H9 (cell line): ENCODE data around the gene SOX13. TPM values are rescaled to one million over a fixed set of nuclear protein-coding genes. Genes with fewer than 3 reads are reported as not detected.

Experiments
- DNase-seq: peaks from one replicate; pipeline ENCODE4 v3.0.0-alpha.2; 2017
- H2AFZ ChIP-seq: one replicate; pipeline ENCODE4 v1.6.1; 2013; ENCODE audit warnings: mild to moderate bottlenecking, low read length, control low read depth, moderate library complexity
- H2AK5ac ChIP-seq: 2 replicates; pipeline ENCODE4 v1.6.1; 2013; ENCODE audit warnings: low read length, control low read depth, mixed read lengths; ENCODE audit not compliant: insufficient read length
- H2BK120ac ChIP-seq: one replicate; pipeline ENCODE4 v1.6.1; 2013; ENCODE audit warnings: low read depth, mild to moderate bottlenecking, low read length, control low read depth, inconsistent platforms; ENCODE audit not compliant: poor library complexity, severe bottlenecking
- H2BK12ac ChIP-seq: 2 replicates; pipeline ENCODE4 v1.6.1; 2013; ENCODE audit warnings: low read length, control low read depth, mixed read lengths, low read depth; ENCODE audit not compliant: insufficient read length
- H2BK15ac ChIP-seq: 2 replicates; pipeline ENCODE4 v1.6.1; 2013; ENCODE audit warnings: low read depth, low read length, control low read depth
- H2BK20ac ChIP-seq: one replicate; pipeline ENCODE4 v1.6.1; 2013; ENCODE audit warnings: low read depth, mild to moderate bottlenecking, low read length, control low read depth, inconsistent platforms; ENCODE audit not compliant: poor library complexity, severe bottlenecking
- H2BK5ac ChIP-seq: 2 replicates; pipeline ENCODE4 v1.6.1; 2013; ENCODE audit warnings: low read length, control low read depth, mixed read lengths; ENCODE audit not compliant: insufficient read length
- H3K14ac ChIP-seq: 2 replicates; pipeline ENCODE4 v1.6.1; 2013; ENCODE audit warnings: low read length, control low read depth; ENCODE audit not compliant: insufficient read depth
- H3K18ac ChIP-seq: 2 replicates; pipeline ENCODE4 v1.6.1; 2013; ENCODE audit warnings: low read depth, mild to moderate bottlenecking, mixed read lengths, low read length, control low read depth; ENCODE audit not compliant: insufficient read length
- H3K23ac ChIP-seq: 2 replicates; pipeline ENCODE4 v1.6.1; 2013; ENCODE audit warnings: low read length, control low read depth, mixed read lengths, low read depth; ENCODE audit not compliant: insufficient read length
- H3K23me2 ChIP-seq: 2 replicates; pipeline ENCODE4 v1.6.1; 2013; ENCODE audit warnings: low read depth, mild to moderate bottlenecking, mixed read lengths, low read length, control low read depth; ENCODE audit not compliant: insufficient read length, poor library complexity, severe bottlenecking
- H3K27ac ChIP-seq: 2 replicates; pipeline ENCODE4 v1.5.1; 2013; ENCODE audit warnings: low read length, control low read depth, mixed read lengths, low read depth; ENCODE audit not compliant: insufficient read length
- H3K27me3 ChIP-seq: 2 replicates; pipeline ENCODE4 v1.6.1; 2013; ENCODE audit warnings: low read length, control low read depth, inconsistent platforms; ENCODE audit not compliant: insufficient read depth
- H3K4ac ChIP-seq: 2 replicates; pipeline ENCODE4 v1.6.1; 2013; ENCODE audit warnings: low read depth, mild to moderate bottlenecking, control low read depth, inconsistent platforms, low read length, moderate library complexity
- H3K4me1 ChIP-seq: 2 replicates; pipeline ENCODE4 v1.6.1; 2013; ENCODE audit warnings: low read length, control low read depth, inconsistent platforms; ENCODE audit not compliant: insufficient read depth
- H3K4me2 ChIP-seq: 2 replicates; pipeline ENCODE4 v1.6.1; 2013; ENCODE audit warnings: low read length, control low read depth, mixed read lengths; ENCODE audit not compliant: insufficient read length, insufficient read depth
- H3K56ac ChIP-seq: 2 replicates; pipeline ENCODE4 v1.6.1; 2013; ENCODE audit warnings: low read depth, mild to moderate bottlenecking, mixed read lengths, low read length, control low read depth; ENCODE audit not compliant: insufficient read length
- H3K79me1 ChIP-seq: 2 replicates; pipeline ENCODE4 v1.6.1; 2013; ENCODE audit warnings: low read depth, mild to moderate bottlenecking, moderate library complexity, low read length, control low read depth, inconsistent platforms; ENCODE audit not compliant: insufficient read depth, poor library complexity, severe bottlenecking
- H3K79me2 ChIP-seq: 2 replicates; pipeline ENCODE4 v1.6.1; 2013; ENCODE audit warnings: low read length, control low read depth, inconsistent platforms; ENCODE audit not compliant: insufficient read depth
- H3K9ac ChIP-seq: 2 replicates; pipeline ENCODE4 v1.6.1; 2013; ENCODE audit warnings: low read length, control low read depth, mixed read lengths; ENCODE audit not compliant: insufficient read length; ENCODE audit errors: extremely low read depth
- H3K9me3 ChIP-seq: one replicate; pipeline ENCODE4 v1.6.1; 2013; ENCODE audit warnings: low read depth, low read length, inconsistent platforms; ENCODE audit not compliant: control insufficient read depth
- H3T11ph ChIP-seq: one replicate; pipeline ENCODE4 v1.6.1; 2013; ENCODE audit warnings: mild to moderate bottlenecking, low read length, control low read depth, inconsistent platforms
- H4K20me1 ChIP-seq: one replicate; pipeline ENCODE4 v1.6.1; 2013; ENCODE audit not compliant: control insufficient read depth, insufficient read length, insufficient read depth
- H4K5ac ChIP-seq: 2 replicates; pipeline ENCODE4 v1.6.1; 2013; ENCODE audit warnings: low read depth, mild to moderate bottlenecking, mixed read lengths, low read length, control low read depth; ENCODE audit not compliant: insufficient read length
- H4K8ac ChIP-seq: replicated peaks from 2 replicates; pipeline ENCODE4 v1.6.1; 2013; ENCODE audit warnings: low read length, control low read depth, mixed read lengths, low read depth; ENCODE audit not compliant: insufficient read length
- H4K91ac ChIP-seq: 2 replicates; pipeline ENCODE4 v1.6.1; 2013; ENCODE audit warnings: low read depth, mild to moderate bottlenecking, moderate library complexity, mixed read lengths, low read length, control low read depth; ENCODE audit not compliant: insufficient read length
- H3K27ac Mint-ChIP-seq, 3 experiments: 2 replicates in 2 of 3; 3 replicates in 1 of 3; pipeline ENCODE4 v1.8.0; 2020 to 2021; ENCODE audit warnings: mixed read lengths in 3 of 3, mild to moderate bottlenecking in 1 of 3, moderate library complexity in 1 of 3
- H3K27me3 Mint-ChIP-seq: 2 replicates; pipeline ENCODE4 v1.8.0; 2021; ENCODE audit warnings: low read depth, mild to moderate bottlenecking, moderate library complexity, mixed read lengths
- H3K36me3 Mint-ChIP-seq, 3 experiments: 2 replicates in 2 of 3; 3 replicates in 1 of 3; pipeline ENCODE4 v1.8.0; 2020 to 2021; ENCODE audit warnings: low read depth in 3 of 3, mixed read lengths in 3 of 3; ENCODE audit not compliant: insufficient read depth in 1 of 3
- H3K4me1 Mint-ChIP-seq, 2 experiments: 2 replicates each; pipeline ENCODE4 v1.8.0; 2020; ENCODE audit warnings: mixed read lengths in 2 of 2
- H3K4me3 Mint-ChIP-seq, 2 experiments: 2 replicates in 1 of 2; 3 replicates in 1 of 2; pipeline ENCODE4 v1.8.0; 2020 to 2021; ENCODE audit warnings: mild to moderate bottlenecking in 2 of 2, mixed read lengths in 2 of 2, moderate library complexity in 1 of 2
- H3K9me3 Mint-ChIP-seq, 2 experiments: 2 replicates in 1 of 2; 3 replicates in 1 of 2; pipeline ENCODE4 v1.8.0; 2020; ENCODE audit warnings: mild to moderate bottlenecking in 2 of 2, mixed read lengths in 2 of 2, moderate library complexity in 1 of 2
- CTCF ChIP-seq: fragments of 200-600 bp; sonication (generic); conservative IDR thresholded peaks from 3 replicates; pipeline ENCODE4 v1.8.0; 2021; ENCODE audit warnings: antibody characterized with exemption, mild to moderate bottlenecking
- WGBS: extraction: QIAGEN DNeasy Blood & Tissue Kit; methylation state at CpG from one replicate; pipeline ENCODE4 v1.1.7; 2013; ENCODE audit warnings: missing lambda C conversion rate, low lambda C conversion rate, mixed read lengths; ENCODE audit not compliant: insufficient read length; ENCODE audit errors: extremely low coverage; 5-methylcytosine and 5-hydroxymethylcytosine counted together
- total RNA-seq: library from RNA; stranded (reverse); gene quantifications from 2 replicates; pipeline ENCODE4 v1.2.1, GENCODE V29; 2021

The SOX13 gene
- total RNA-seq, 1 experiment from 2014 or later, result 120 TPM

- peaks cover 25% of the 10 kb centered on the region; the same call in 1 of the 2 replicates for H3K79me2 ChIP-seq
These were observed 41.0 kb downstream of the SOX13 start for GRCh38 chr1:204113896-204114295.

More at GRCh38 chr1:204113896-204114295, 41.0 kb downstream of the SOX13 start:
- H3K27me3 Mint-ChIP-seq, result no peaks in the 10 kb centered on the region; the same call in 1 of the 2 replicates
- Histone ChIP-seq H3K27ac (no peak overlapping the region), H4K8ac (no peak overlapping the region), H4K5ac (no peak overlapping the region), H3K9ac (no peak overlapping the region), H3K9me3 (no peaks in the 10 kb centered on the region), H3K79me1 (peaks cover 8% of the 10 kb centered on the region), H2AK5ac (no peak overlapping the region), H3K23me2 (no peaks in the 10 kb centered on the region), H3K4me2 (no peak overlapping the region), H3K4me1 (peaks cover 6% of the 10 kb centered on the region; the same call in 1 of the 2 replicates), H2BK12ac (no peak overlapping the region), H3K18ac (no peak overlapping the region), H2AFZ (no peak overlapping the region), H4K20me1 (peaks cover 3% of the 10 kb centered on the region), H2BK20ac (no peak overlapping the region), H3T11ph (no peak overlapping the region), H4K91ac (no peak overlapping the region), H3K56ac (no peak overlapping the region), H2BK5ac (no peak overlapping the region), H3K14ac (no peak overlapping the region), H2BK15ac (no peak overlapping the region), H3K23ac (no peak overlapping the region), H2BK120ac (no peak overlapping the region), H3K27me3 (no peaks in the 10 kb centered on the region), H3K4ac (no peak overlapping the region)
- H3K36me3 Mint-ChIP-seq, result peaks cover 38 to 53% (median 47%) of the 10 kb centered on the region in 3 experiments
- no peak for DNase-seq
- H3K4me1 Mint-ChIP-seq, result peaks cover 37 to 38% of the 10 kb centered on the region in 2 experiments
- H3K4me3 Mint-ChIP-seq, result no peak overlapping the region
- H3K9me3 Mint-ChIP-seq, result no peaks in the 10 kb centered on the region
- H3K27ac Mint-ChIP-seq, result peak overlapping the region; percentile 21 to 81 (median 77); a peak in 6 of 7 replicates
- no CpG with 5 or more reads among the region's 1 CpG for WGBS
- no peak for TF ChIP-seq CTCF
